ENCODE data around the gene COP1.

DNA sequence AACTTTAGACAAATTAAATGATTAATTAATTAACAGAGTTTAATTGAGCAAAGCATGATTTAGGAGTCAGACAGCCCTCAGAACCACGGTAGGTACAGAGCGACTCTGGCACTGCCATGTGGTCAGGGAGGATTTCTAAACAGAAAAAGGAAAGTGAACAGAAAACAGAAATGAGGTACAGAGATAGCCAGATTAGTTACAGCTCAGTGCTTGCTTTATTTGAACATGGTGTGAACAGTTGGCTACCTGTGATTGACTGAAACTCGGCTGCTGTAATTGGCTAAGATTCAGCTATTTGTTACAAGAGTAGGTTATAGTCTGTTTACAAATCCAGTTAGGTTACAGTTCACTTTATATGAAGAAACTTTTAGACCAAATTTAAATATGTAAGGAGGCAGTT is 300.7 kb downstream of the COP1 start:
- TF ChIP-seq, protein P1, sequence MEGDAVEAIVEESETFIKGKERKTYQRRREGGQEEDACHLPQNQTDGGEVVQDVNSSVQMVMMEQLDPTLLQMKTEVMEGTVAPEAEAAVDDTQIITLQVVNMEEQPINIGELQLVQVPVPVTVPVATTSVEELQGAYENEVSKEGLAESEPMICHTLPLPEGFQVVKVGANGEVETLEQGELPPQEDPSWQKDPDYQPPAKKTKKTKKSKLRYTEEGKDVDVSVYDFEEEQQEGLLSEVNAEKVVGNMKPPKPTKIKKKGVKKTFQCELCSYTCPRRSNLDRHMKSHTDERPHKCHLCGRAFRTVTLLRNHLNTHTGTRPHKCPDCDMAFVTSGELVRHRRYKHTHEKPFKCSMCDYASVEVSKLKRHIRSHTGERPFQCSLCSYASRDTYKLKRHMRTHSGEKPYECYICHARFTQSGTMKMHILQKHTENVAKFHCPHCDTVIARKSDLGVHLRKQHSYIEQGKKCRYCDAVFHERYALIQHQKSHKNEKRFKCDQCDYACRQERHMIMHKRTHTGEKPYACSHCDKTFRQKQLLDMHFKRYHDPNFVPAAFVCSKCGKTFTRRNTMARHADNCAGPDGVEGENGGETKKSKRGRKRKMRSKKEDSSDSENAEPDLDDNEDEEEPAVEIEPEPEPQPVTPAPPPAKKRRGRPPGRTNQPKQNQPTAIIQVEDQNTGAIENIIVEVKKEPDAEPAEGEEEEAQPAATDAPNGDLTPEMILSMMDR (IDR thresholded peaks at IDR 0.05) = no peak
- TF ChIP-seq POLR2A (IDR thresholded peaks at IDR 0.05) = no peak
